Hypothalamus (tissue), 51 donors: Measurements from ENCODE around the gene ZNF484.
"Not testable (repeated sequence)": the region's sequence is repeated elsewhere in the genome, so short reads cannot be mapped to it uniquely, and the experiment has no call there.

Source experiments
- DNase-seq, 51 donors: peaks; one replicate each; lab custom pipeline; 2025; lab: John Stamatoyannopoulos, UW

ZNF484 gene

DNA sequence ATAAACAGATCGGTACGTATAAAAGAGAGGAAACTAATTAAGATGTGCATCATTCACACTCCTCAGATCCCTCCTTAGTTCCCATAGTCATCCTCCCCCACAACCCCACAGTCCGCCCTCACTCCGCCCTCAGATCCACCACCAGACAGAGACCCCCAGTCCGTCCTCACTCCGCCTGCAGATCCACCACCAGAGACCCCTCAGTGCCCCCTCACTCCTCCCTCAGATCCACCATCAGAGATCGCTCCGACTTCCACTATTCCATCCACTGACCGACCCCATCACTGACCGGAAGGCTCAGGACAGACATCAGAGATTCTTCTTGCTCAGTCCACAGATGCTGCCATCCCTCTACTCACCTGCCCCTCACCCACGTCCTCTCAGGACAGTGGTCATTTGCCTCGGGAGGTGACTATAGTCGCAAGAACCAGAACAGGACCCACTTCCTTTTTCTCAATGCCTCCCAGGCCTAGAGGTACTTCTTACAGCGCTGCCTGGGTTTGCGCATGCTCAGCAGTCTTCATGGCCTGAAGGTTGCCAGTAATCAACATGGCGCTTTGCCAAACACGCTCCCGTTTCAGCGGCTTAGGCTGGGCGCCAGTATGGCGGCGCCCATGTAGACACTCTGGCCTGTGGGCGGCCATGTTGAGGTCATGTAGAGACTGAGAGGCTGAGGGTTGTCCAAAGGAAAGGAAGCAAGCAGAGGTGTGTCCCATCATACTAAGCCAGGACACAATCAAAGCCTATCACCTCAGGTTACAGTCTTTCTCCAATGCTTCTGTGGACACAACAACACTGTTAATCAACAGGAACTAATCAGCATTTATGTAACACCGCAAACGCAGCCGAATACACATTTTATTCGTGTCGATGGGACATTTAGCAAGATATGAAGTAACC, at the start of gene ZNF484:
TSS of gene ZNF484 (minus strand) at position 508 of the 900 bp plus-strand sequence. CDS start 3,009 bp downstream, outside the sequence.
- DNase-seq = peak; percentile 62 to 97 (median 91)

DNA sequence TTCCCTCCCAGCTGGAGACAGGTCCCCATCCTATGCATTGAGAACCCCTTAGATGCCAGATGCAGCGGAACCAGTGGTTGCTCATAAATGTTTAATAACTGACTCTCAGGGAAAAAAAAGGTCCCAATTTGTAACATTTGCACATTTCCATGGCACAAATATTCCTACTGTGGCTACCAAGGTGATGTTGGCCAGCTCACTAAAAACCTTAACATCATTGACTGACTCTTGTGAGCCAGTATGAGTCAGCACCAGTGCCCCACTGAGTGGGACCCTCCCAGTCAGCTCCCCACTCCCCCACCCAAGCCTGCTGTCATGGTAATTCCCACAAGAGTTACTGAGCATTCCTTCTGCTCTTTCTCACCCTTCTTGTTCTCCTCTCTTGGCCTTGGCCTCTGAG, 42.6 kb upstream of the ZNF484 start:
- DNase-seq = peak in 1 of 51 donors; percentile 23

DNA sequence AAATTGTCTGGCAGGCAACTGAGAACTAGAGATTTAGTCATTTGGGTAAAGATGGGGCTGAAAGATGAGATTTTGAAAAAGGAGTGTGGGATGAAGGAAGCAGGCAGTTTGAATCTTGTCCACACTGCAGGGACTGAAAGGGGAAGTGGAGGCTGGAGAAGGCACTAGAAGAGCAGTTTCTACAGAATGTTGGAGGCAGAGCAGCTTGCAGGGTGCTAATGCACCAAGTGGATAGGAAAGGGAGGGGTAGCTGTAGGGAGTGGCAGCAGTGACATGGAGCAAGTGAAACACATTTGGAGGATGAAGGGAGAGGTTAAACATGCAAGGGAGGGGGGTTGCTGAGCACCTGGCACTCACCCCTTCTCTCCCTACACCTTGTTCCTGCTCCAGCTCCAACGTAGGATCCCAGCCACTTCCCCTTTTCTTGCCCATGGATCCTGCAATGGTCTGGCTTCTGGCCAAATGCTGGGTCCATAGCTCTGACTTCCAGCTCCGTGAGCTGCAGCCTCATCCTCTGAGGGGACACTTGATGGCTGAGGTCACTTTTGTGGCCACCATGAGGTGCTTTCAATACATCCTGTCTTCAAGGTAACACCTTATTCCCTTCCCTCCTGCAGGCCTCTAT, 39.5 kb upstream of the ZNF484 start:
- no peak for DNase-seq

DNA sequence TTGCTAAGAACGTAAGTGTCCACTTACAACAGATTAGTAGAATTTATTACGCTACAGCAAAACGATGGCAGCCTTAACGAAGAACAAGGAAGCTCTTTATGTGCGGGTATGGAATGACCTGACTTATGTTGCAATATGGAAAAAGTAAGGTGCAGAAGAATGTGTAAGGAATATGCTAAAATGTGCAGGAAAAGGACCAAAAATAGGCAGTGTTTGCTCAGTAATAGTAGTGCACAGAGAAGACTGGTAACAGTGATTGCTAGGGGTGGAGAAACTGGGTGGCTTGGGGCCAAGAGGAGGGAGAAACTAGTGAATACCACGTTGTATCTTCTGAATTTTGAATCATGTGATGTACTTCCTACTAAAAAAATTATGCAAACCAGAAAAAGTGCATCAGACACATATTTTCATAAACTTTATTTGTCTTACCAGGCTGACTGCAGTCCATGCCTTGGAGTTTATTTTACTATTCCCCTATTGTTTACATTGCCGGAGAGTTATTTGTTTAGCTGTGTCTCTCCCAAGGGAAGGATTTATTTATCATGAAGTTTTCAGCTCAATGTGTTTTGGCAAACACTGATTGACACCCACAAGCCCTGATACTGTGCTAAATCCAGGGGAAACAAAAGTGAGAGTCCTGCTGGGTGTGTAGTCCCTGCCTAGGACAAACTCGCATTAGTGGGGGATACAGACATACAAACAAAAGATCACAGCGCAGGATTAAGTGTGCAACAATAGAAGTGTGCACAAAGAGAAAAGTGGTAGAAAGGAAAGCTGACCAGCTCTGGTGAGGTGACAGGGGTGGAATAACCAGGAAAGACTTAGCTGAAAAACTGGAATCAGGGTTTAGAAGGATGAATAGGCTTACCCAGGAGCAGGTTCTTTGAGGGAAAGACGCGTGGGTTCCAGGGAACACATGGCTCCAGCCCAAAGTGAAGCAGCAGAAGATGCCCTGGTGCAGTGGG, 34.0 kb upstream of the ZNF484 start:
- DNase-seq = peak in 1 of 51 donors; percentile 7

GRCh38 chr9:92905137-92905536, 27.3 kb upstream of the ZNF484 start:
- not testable (repeated sequence) for DNase-seq

DNA sequence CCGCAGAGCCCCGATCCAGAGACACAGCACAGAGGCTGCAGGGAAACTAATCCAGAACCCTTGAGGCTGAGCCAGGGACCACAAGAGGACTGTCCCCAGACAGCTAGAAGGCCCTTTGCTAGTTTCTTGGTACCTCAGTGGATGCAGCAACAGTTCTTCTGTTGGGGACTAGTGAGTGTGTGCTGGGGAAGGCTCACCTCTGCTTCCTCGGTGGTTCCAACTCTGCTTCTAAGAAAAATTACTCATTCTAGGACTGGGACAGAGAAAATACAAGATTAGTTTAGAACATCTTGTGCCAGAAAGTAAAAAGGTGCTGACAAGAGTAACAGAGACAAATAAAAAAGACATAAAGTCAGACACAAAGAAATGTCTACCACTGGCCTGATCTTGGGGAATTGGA, 19.5 kb upstream of the ZNF484 start:
- no peak for DNase-seq

DNA sequence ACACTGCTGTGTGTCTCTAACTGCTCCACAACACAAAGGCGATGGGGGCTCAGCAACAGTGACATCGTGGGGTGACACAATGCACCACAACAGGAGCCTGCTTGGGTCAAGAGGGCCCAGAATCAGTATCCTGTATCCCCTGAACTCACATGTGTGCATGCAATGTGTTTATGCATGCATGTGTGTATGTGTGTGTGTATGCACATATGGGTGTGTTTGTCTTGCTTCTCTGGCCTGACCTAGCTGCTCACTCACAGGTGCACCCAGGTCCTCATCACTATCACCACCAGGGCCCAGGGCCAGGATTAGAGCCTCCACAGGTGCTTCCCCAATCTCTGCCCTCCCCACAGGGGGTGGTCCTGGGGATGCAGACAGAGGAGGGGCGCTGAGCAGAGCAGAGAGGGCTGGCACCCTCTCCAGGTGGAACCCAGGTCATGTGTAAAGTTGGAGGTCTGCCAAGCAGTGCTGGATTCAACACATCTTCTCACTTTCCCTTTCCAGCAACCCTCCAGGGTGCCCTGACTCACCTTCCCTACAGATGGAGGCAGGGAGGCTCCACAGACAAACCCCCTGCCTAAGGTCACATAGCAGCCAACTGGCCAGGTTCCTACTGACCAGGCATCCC, 18.1 kb upstream of the ZNF484 start:
- no peak for DNase-seq

DNA sequence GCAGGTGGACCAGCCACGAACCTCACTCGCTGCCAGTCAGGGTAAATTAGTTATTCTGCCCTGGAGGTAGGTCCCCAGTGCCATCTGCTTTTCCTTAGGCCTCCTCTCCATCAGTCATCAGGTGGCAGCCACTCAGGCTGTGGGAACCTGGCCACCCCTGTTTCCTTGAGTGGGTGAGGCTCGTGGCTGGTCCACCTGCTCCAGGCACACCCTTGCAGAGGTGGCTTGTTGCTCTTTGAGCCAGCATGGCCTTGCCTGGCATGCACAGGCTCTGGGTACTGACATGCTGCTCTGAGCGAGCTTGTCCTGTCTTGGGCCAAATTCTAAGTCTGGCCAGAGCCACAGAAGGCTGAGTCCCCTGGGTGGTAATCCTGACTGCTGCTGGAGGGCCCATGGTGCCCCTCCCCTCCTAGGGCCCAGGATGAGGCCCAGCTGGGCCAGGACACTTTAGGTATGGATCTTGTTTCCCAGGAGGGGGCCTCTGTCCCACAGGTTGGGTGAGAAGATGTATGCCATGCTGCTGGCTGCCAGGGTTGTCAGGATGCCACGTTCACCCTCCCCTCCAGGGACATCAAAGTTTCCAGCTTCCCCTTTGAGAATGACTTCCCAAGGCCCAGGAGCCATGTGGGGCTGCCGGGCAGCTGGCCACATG, 17.0 kb upstream of the ZNF484 start:
- DNase-seq = no peak

GRCh38 chr9:92893916-92894610, 16.2 kb upstream of the ZNF484 start:
- not testable (repeated sequence) for DNase-seq

DNA sequence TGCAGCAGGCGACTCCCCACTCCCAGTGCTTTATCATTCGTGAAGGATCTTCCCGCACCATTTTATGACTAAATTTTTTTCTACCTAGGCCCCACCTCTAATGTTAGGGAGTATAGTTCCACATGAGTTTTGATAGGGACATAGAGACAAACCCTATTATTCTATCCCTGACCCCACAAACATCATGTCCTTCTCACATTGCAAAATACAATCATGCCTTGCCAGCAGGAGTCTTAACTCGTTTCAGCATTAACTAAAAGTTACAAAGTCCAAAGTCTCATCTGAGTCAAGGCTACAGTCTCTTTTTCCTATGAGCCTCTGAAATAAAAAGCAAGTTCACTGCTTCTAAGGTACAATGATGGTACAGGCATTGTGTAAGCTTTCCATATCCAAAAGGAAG, 14.4 kb upstream of the ZNF484 start:
- not testable (repeated sequence) for DNase-seq

- DNase-seq = no peak
Measured at GRCh38 chr9:92890761-92891160, 12.9 kb upstream of the ZNF484 start.

- no peak for DNase-seq
Measured at GRCh38 chr9:92887880-92888338, 10.1 kb upstream of the ZNF484 start.

- not testable (repeated sequence) for DNase-seq
Measured at GRCh38 chr9:92886846-92887610, 9.2 kb upstream of the ZNF484 start.

DNA sequence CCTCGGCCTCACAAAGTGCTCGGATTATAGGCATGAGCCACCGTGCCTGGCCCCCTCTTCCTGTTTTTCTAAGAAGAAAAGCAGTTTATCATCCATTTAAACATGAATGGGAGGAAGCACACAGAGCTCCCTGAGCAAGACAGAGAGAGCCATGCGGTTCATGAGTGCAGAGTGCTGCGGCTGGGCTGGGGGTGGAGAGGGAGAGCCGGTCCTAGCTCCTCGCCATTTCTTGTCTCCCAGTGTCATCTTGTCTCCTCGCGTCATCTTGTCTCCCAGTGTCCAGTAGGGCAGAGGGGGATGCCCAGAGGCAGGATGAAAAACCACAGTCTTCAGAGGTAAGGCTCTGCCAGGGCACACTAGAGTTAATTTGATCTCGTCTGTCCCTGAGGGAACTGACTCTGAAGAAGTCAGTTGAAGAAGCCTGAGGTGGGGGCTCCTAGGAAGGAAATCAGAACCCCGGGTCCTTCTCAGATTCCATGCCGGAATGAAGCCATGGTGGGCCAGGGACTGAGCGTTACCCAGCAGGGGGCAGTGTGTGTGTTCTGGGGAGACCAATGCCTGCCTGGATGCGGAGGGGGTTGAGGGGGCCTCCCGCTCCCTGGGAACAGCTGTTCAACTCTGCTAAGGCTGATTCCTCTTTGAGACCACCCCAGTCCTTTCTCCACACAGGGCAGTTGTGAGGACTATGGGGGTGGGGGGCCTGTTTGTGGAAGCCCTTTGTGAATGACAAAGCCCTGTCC, 6.0 kb upstream of the ZNF484 start:
- not testable (repeated sequence) for DNase-seq

GRCh38 chr9:92882276-92882675, 4.4 kb upstream of the ZNF484 start:
- DNase-seq = peak in 3 of 51 donors; percentile 4 to 12 (median 6)

- no peak for DNase-seq
Measured at GRCh38 chr9:92875373-92875772, 2.5 kb downstream of the ZNF484 start.

DNA sequence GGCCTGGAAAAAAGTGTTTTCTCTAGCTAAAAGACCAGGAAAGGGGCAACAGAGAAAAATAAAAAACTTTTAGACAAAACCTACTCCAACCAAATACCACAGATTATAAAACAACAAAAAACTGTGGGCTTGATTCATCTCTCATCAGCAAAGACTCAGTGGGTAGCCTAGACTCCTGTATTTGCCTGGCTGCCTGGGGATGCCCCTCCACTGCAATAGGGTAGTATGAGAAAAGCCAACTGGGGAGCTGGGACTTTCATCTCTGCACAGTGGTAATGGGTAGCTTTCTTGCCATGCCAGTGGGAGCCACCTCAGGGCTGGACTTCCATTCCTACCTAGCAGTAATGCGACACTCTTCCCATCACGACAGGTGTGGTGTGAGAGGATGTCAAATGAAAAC, 7.5 kb downstream of the ZNF484 start:
- DNase-seq = no peak
